H1 (cell line): ENCODE results near the gene HDAC7. TPM values are rescaled to one million over a fixed set of nuclear protein-coding genes. Genes with fewer than 3 reads are reported as not detected.

Experiments used
- CTCF ChIA-PET: fragments of 300-600 bp; sonication (Branson Sonifier 250); formaldehyde crosslinking; loops from one replicate; lab custom pipeline; 2021; ENCODE audit not compliant: partially characterized antibody; lab: Charles Lee
- POLR2A ChIA-PET: fragments of 300-600 bp; sonication (Branson Sonifier 250); formaldehyde crosslinking; loops from one replicate; lab custom pipeline; 2021; ENCODE audit warnings: inconsistent platforms; ENCODE audit not compliant: partially characterized antibody; lab: Charles Lee
- DNase-seq, 2 experiments: peaks; one replicate each; pipeline versions ENCODE4 v3.0.0 to v3.0.0-alpha.2; 2010 to 2022; ENCODE audit warnings: low spot score in 2 of 2, low read depth in 1 of 2, mixed read lengths in 1 of 2
- FAIRE-seq: peaks from 2 replicates; lab custom pipeline; 2011; peaks lifted over from hg19 to GRCh38; lab: Jason Lieb, UNC
- H2AFZ ChIP-seq: 2 replicates; pipeline ENCODE4 v1.8.1; 2012; ENCODE audit warnings: low read length, inconsistent platforms
- H2AK5ac ChIP-seq: 2 replicates; pipeline ENCODE4 v1.6.1; 2013; ENCODE audit warnings: low read depth, low read length
- H2BK120ac ChIP-seq: replicated peaks from 2 replicates; pipeline ENCODE3; 2013; ENCODE audit warnings: low read depth, low read length, inconsistent platforms
- H2BK12ac ChIP-seq: 2 replicates; pipeline ENCODE4 v1.6.1; 2013; ENCODE audit warnings: low read depth, low read length
- H2BK15ac ChIP-seq: 2 replicates; pipeline ENCODE4 v1.6.1; 2013; ENCODE audit warnings: low read length
- H2BK20ac ChIP-seq: 2 replicates; pipeline ENCODE4 v1.6.1; 2013; ENCODE audit warnings: low read length
- H2BK5ac ChIP-seq: 2 replicates; pipeline ENCODE4 v1.6.1; 2013; ENCODE audit warnings: low read depth, low read length
- H3K14ac ChIP-seq: 2 replicates; pipeline ENCODE4 v1.6.1; 2013; ENCODE audit warnings: inconsistent platforms; ENCODE audit not compliant: insufficient read length
- H3K18ac ChIP-seq: 2 replicates; pipeline ENCODE4 v1.6.1; 2013; ENCODE audit warnings: low read length; ENCODE audit errors: extremely low read depth
- H3K23ac ChIP-seq: 2 replicates; pipeline ENCODE4 v1.6.1; 2013; ENCODE audit warnings: inconsistent platforms; ENCODE audit not compliant: insufficient read length
- H3K23me2 ChIP-seq: 2 replicates; pipeline ENCODE4 v1.6.1; 2013; ENCODE audit warnings: low read depth, low read length
- H3K27ac ChIP-seq: 2 replicates; pipeline ENCODE4 v1.6.1; 2011; ENCODE audit warnings: low read depth, low read length, inconsistent platforms
- H3K27me3 ChIP-seq, 4 experiments: replicated peaks in 1 of 4; 1 replicate in 1 of 4; 2 replicates in 3 of 4; pipeline versions ENCODE4 v1.6.1 to v1.8.1; 2011 to 2013; ENCODE audit warnings: low read length in 3 of 4, mild to moderate bottlenecking in 3 of 4, inconsistent platforms in 2 of 4, mixed read lengths in 2 of 4, moderate library complexity in 1 of 4; ENCODE audit not compliant: control insufficient read depth in 3 of 4, insufficient read depth in 3 of 4; ENCODE audit errors: extremely low read depth in 1 of 4
- H3K36me3 ChIP-seq, 4 experiments: 2 replicates each; pipeline versions ENCODE4 v1.6.1 to v1.8.1; 2011 to 2013; ENCODE audit warnings: mild to moderate bottlenecking in 4 of 4, low read length in 3 of 4, moderate library complexity in 2 of 4, control low read depth in 1 of 4, inconsistent platforms in 1 of 4; ENCODE audit not compliant: insufficient read depth in 4 of 4, control insufficient read depth in 2 of 4
- H3K4ac ChIP-seq: replicated peaks from 2 replicates; pipeline ENCODE3; 2013; ENCODE audit warnings: low read length, low read depth, mixed read lengths, inconsistent platforms; ENCODE audit not compliant: insufficient read length
- H3K4me1 ChIP-seq, 4 experiments: replicated peaks in 1 of 4; 1 replicate in 1 of 4; 2 replicates in 3 of 4; pipeline versions ENCODE4 v1.6.1 to v1.8.1; 2011 to 2013; ENCODE audit warnings: low read length in 3 of 4, inconsistent platforms in 2 of 4, mixed read lengths in 1 of 4; ENCODE audit not compliant: insufficient read depth in 4 of 4, control insufficient read depth in 3 of 4
- H3K4me2 ChIP-seq, 2 experiments: 2 replicates each; pipeline versions ENCODE4 v1.6.1 to v1.8.1; 2011 to 2013; ENCODE audit warnings: low read depth in 2 of 2, low read length in 2 of 2, control low read depth in 1 of 2, inconsistent platforms in 1 of 2, mild to moderate bottlenecking in 1 of 2; ENCODE audit not compliant: insufficient read depth in 1 of 2
- H3K4me3 ChIP-seq, 4 experiments: fragments of 200-600, 300-600 bp in 1 of 4; sonication (generic), shearing (Covaris generic), sonication (Bioruptor Twin) in 1 of 4; 2 replicates each; pipeline versions ENCODE4 v1.5.1 to v1.8.1; 2011 to 2016; ENCODE audit warnings: low read length in 4 of 4, low read depth in 3 of 4, control low read depth in 2 of 4, inconsistent platforms in 2 of 4, mild to moderate bottlenecking in 2 of 4, mixed read lengths in 1 of 4, moderate library complexity in 1 of 4; ENCODE audit not compliant: insufficient read depth in 2 of 4; ENCODE audit errors: extremely low read depth in 1 of 4
- H3K56ac ChIP-seq: replicated peaks from 2 replicates; pipeline ENCODE3; 2013; ENCODE audit warnings: low read depth, mild to moderate bottlenecking, mixed read lengths, low read length, inconsistent platforms; ENCODE audit not compliant: insufficient read length
- H3K79me1 ChIP-seq: 2 replicates; pipeline ENCODE4 v1.6.1; 2013; ENCODE audit warnings: low read depth, low read length, control low read depth
- H3K79me2 ChIP-seq, 2 experiments: 2 replicates each; pipeline versions ENCODE4 v1.6.1 to v1.8.1; 2012 to 2013; ENCODE audit warnings: low read length in 2 of 2, mild to moderate bottlenecking in 2 of 2, inconsistent platforms in 1 of 2; ENCODE audit not compliant: insufficient read depth in 2 of 2, control insufficient read depth in 1 of 2
- H3K9ac ChIP-seq, 4 experiments: replicated peaks in 1 of 4; 1 replicate in 1 of 4; 2 replicates in 3 of 4; pipeline versions ENCODE4 v1.6.1 to v1.8.1; 2011 to 2013; ENCODE audit warnings: low read depth in 3 of 4, low read length in 3 of 4, control low read depth in 2 of 4, mild to moderate bottlenecking in 2 of 4, moderate library complexity in 2 of 4, inconsistent platforms in 1 of 4; ENCODE audit errors: extremely low read depth in 1 of 4
- H3K9me3 ChIP-seq, 2 experiments: 2 replicates each; pipeline versions ENCODE4 v1.6.1 to v1.8.1; 2012 to 2013; ENCODE audit warnings: mild to moderate bottlenecking in 2 of 2, moderate library complexity in 2 of 2, control low read depth in 1 of 2, inconsistent platforms in 1 of 2, low read depth in 1 of 2, low read length in 1 of 2, mixed read lengths in 1 of 2; ENCODE audit not compliant: insufficient read depth in 2 of 2
- H4K20me1 ChIP-seq, 2 experiments: replicated peaks in 1 of 2; 2 replicates each; pipeline versions ENCODE3 to v1.8.1; 2011 to 2013; ENCODE audit warnings: inconsistent platforms in 2 of 2, low read length in 2 of 2, mild to moderate bottlenecking in 1 of 2; ENCODE audit not compliant: insufficient read depth in 2 of 2, control insufficient read depth in 1 of 2
- H4K5ac ChIP-seq: 2 replicates; pipeline ENCODE4 v1.6.1; 2013; ENCODE audit warnings: low read length, low read depth, mixed read lengths, inconsistent platforms; ENCODE audit not compliant: insufficient read length
- H4K8ac ChIP-seq: 2 replicates; pipeline ENCODE4 v1.8.0; 2013; ENCODE audit warnings: mild to moderate bottlenecking, moderate library complexity, low read length, inconsistent platforms; ENCODE audit not compliant: insufficient read depth; ENCODE audit errors: extremely low read depth
- H4K91ac ChIP-seq: replicated peaks from 2 replicates; pipeline ENCODE3; 2013; ENCODE audit warnings: low read length, mixed read lengths, inconsistent platforms; ENCODE audit not compliant: insufficient read length
- ATF2 ChIP-seq: IDR thresholded peaks from 2 replicates; pipeline ENCODE4 v1.6.1; 2012; ENCODE audit warnings: low read length, inconsistent platforms
- CBX8 ChIP-seq: fragments of 300-800, 300-1000 bp; sonication (generic); IDR thresholded peaks from 2 replicates; pipeline ENCODE4 v1.7.1; 2016; ENCODE audit warnings: low read depth, low read length, borderline replicate concordance
- CEBPB ChIP-seq: IDR thresholded peaks from 2 replicates; pipeline ENCODE4 v1.6.1; 2012; ENCODE audit warnings: low read depth, low read length
- CHD1 ChIP-seq: IDR thresholded peaks from 2 replicates; pipeline ENCODE4 v1.6.1; 2012; ENCODE audit warnings: low read depth, low read length, improper control_type of control experiment
- EGR1 ChIP-seq: IDR thresholded peaks from 2 replicates; pipeline ENCODE4 v1.6.1; 2011; ENCODE audit warnings: low read depth, low read length, borderline replicate concordance
- EZH2 ChIP-seq: fragments of 200-600 bp; sonication (generic); IDR thresholded peaks from 2 replicates; pipeline ENCODE4 v1.7.1; 2012; ENCODE audit warnings: low read depth, mild to moderate bottlenecking, moderate library complexity, low read length, inconsistent platforms; ENCODE audit not compliant: severe bottlenecking
- HDAC6 ChIP-seq: IDR thresholded peaks from one replicate; pipeline ENCODE4 v1.7.1; 2012; ENCODE audit warnings: low read depth, mild to moderate bottlenecking, inconsistent platforms, low read length, moderate library complexity
- JUND ChIP-seq: IDR thresholded peaks from 2 replicates; pipeline ENCODE4 v1.6.1; 2011; ENCODE audit warnings: mild to moderate bottlenecking, improper control_type of control experiment, low read length
- RAD21 ChIP-seq, 2 experiments: IDR thresholded peaks in 1 of 2; conservative IDR thresholded peaks in 1 of 2; 2 replicates each; pipeline ENCODE4 v1.6.1; 2011; ENCODE audit warnings: low read depth in 2 of 2, low read length in 2 of 2, improper control_type of control experiment in 1 of 2, inconsistent platforms in 1 of 2, mild to moderate bottlenecking in 1 of 2, moderate library complexity in 1 of 2
- SAP30 ChIP-seq: fragments of 300-600 bp; sonication (generic); IDR thresholded peaks from 2 replicates; pipeline ENCODE4 v1.7.1; 2012; ENCODE audit warnings: low read length, moderate library complexity, mild to moderate bottlenecking, inconsistent platforms; ENCODE audit not compliant: insufficient read depth, insufficient replicate concordance
- SUZ12 ChIP-seq: fragments of 200-600 bp; sonication (generic); IDR thresholded peaks from 2 replicates; pipeline ENCODE4 v1.6.1; 2012; ENCODE audit warnings: mild to moderate bottlenecking, inconsistent platforms, low read length, moderate library complexity, mixed read lengths
- WGBS, 2 experiments: shearing (Covaris generic) in 1 of 2; methylation state at CpG; one replicate each; pipeline versions ENCODE4 v1.1.6 to v1.1.7; 2013 to 2015; ENCODE audit warnings: low lambda C conversion rate in 2 of 2, mixed read lengths in 2 of 2, inconsistent platforms in 1 of 2, low coverage in 1 of 2, missing lambda C conversion rate in 1 of 2; ENCODE audit not compliant: insufficient replicate concordance in 2 of 2, insufficient coverage in 1 of 2, insufficient read length in 1 of 2; ENCODE audit errors: extremely low coverage in 1 of 2, missing lambda C conversion rate in 1 of 2; 5-methylcytosine and 5-hydroxymethylcytosine counted together
- polyA plus RNA-seq, 7 experiments: library from polyadenylated mRNA; depleted of rRNA in 3 of 7; stranded (reverse) in 5 of 7; unstranded in 2 of 7; fragments of >200 nt in 5 of 7; fragments of 200-250 nt in 2 of 7; gene quantifications; 1 replicate in 5 of 7; 2 replicates in 1 of 7; 4 replicates in 1 of 7; pipeline versions ENCODE4 v1.2.1 to v1.2.3, GENCODE V29; 2011 to 2013; ENCODE audit warnings: missing spikeins in 2 of 7, mixed read lengths in 2 of 7
- total RNA-seq: library from RNA; stranded (reverse); fragmentation: NEBNext Ultra II Directional; extraction: Animal tissue kit (Norgen Biotek cat#: 25700); gene quantifications from 2 replicates; pipeline ENCODE4 v1.2.1, GENCODE V29; 2021

The HDAC7 gene
- total and polyA plus RNA-seq, 2 of the 8 experiments (the other 6 are each of a cell fraction or from before 2014, with no cell fraction given), result 25.5 to 84.9 TPM

DNA sequence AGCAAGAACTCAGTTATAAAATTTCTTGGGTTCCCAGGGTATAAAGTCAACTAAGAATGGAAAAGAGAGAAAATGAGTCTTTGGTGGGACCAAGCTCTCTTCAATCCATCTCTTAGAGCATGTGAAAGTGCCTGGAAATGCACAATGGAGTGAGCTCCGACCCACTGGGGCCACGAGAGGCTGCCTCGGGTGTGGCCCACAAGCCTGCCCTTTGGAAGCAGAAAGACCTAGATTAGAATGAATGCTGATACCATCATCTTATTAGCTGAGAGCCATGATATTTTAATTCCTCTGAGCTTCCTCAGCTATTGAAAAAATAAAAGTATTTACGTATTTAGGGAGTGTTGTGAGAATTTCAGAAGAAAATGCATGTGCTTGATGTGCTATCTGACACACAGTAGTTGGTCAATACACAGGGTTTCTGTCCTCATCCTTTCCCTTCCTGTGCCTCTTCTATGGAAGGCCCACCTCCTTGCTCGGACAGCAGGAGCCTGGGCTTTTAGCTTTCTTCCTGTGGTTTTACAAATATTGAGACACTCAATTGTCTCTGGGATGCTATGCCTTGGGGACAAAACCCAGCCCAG lies 42.6 kb upstream of the HDAC7 start:
- ChIA-PET POLR2A (interaction anchor here (1.2 to 1.6 kb wide), 2 partner anchors 17 to 82 kb away, joined by 3 to 4 read pairs; no protein-coding TSS in a partner anchor), CTCF (interaction anchor here (0.9 to 3.2 kb wide), 9 partner anchors 10 to 295 kb away, joined by 3 to 8 read pairs (median 4); partner anchors contain the start of genes ASB8 and VDR)
- Histone ChIP-seq H2AFZ (no peak overlapping the region), H3K36me3 (no peaks in the 10 kb centered on the region), H3K23me2 (no peaks in the 10 kb centered on the region), H3K4ac (no peak overlapping the region), H2BK5ac (no peak overlapping the region), H3K9ac (no peak overlapping the region), H4K8ac (no peak overlapping the region), H3K9me3 (no peaks in the 10 kb centered on the region), H4K20me1 (no peaks in the 10 kb centered on the region), H2AK5ac (no peak overlapping the region), H3K4me1 (no peaks in the 10 kb centered on the region), H4K5ac (no peak overlapping the region), H3K27me3 (no peaks in the 10 kb centered on the region), H4K91ac (no peak overlapping the region), H3K23ac (no peak overlapping the region), H3K18ac (no peak overlapping the region), H2BK20ac (no peak overlapping the region), H3K56ac (no peak overlapping the region), H3K14ac (no peak overlapping the region), H3K4me2 (no peak overlapping the region), H3K79me1 (no peaks in the 10 kb centered on the region), H3K4me3 (no peak overlapping the region), H2BK15ac (no peak overlapping the region), H3K79me2 (no peaks in the 10 kb centered on the region), H3K27ac (no peak overlapping the region), H2BK12ac (no peak overlapping the region), H2BK120ac (no peak overlapping the region)
- DNase-seq, result no peak
- no peak for FAIRE-seq
- 75% methylated on average over 5 of the region's 5 CpGs; no CpG with 5 or more reads in 1 of the 2 experiments for WGBS, 2 experiments
- TF ChIP-seq SAP30, result no peak
- no peak for TF ChIP-seq EZH2
- TF ChIP-seq HDAC6, result no peak
- no peak for TF ChIP-seq SUZ12
- TF ChIP-seq CEBPB, result no peak
- no peak for TF ChIP-seq RAD21 (IDR thresholded peaks at IDR 0.05 in 1 of 2, conservative IDR thresholded peaks at IDR 0.05 in 1 of 2; ENCODE audit: low read depth in 2 of 2, low read length in 2 of 2)
- no peak for TF ChIP-seq EGR1
- TF ChIP-seq CBX8, result no peak
- no peak for TF ChIP-seq ATF2
- TF ChIP-seq JUND, result no peak
- TF ChIP-seq CHD1, result no peak
